Measurements from ENCODE around the gene ZBTB20. TPM values are rescaled to one million over a fixed set of nuclear protein-coding genes. Genes with fewer than 3 reads are reported as not detected.
"Not testable (repeated sequence)": the region's sequence is repeated elsewhere in the genome, so short reads cannot be mapped to it uniquely, and the experiment has no call there.

Gene ZBTB20
- total RNA-seq, 2 experiments from 2014 or later: 8.1 TPM

GRCh38 chr3:115146032-115146417 lies 1.1 kb downstream of the ZBTB20 start:
- DNase-seq: peak; percentile 56
- Mint-ChIP-seq H3K27me3 (ENCODE audit: low read depth) (no peaks in the 10 kb centered on the region), H3K27ac (peak overlapping the region; percentile 91), H3K4me1 (ENCODE audit: low read depth) (peaks cover 19% of the 10 kb centered on the region), H3K4me3 (peak overlapping the region; percentile 89), H3K36me3 (ENCODE audit: low read depth) (peaks cover 2% of the 10 kb centered on the region), H3K9me3 (ENCODE audit: insufficient read depth) (no peaks in the 10 kb centered on the region)
- ChIA-PET POLR2A (interaction anchor here (0.6 to 3.6 kb wide), 11 partner anchors 10 to 931 kb away, joined by 3 to 67 read pairs (median 3); no protein-coding TSS in a partner anchor), CTCF (interaction anchor here (1.0 to 3.6 kb wide), 10 partner anchors 20 to 643 kb away, joined by 3 to 48 read pairs (median 4); no protein-coding TSS in a partner anchor)
- ATAC-seq: no peak

GRCh38 chr3:115141033-115141757 lies 5.9 kb downstream of the ZBTB20 start:
- POLR2A ChIA-PET: no interaction called here
- Mint-ChIP-seq H3K27me3 (ENCODE audit: low read depth) (no peaks in the 10 kb centered on the region), H3K36me3 (ENCODE audit: low read depth) (peaks cover 2% of the 10 kb centered on the region), H3K27ac (no peak overlapping the region), H3K4me1 (ENCODE audit: low read depth) (peaks cover 15% of the 10 kb centered on the region), H3K9me3 (ENCODE audit: insufficient read depth) (no peaks in the 10 kb centered on the region), H3K4me3 (no peak overlapping the region)
- CTCF ChIA-PET: interaction anchor here (0.9 kb wide), 1 partner anchor 18 kb away, joined by 4 read pairs; no protein-coding TSS in a partner anchor
- no peak for DNase-seq
- no peak for ATAC-seq

GRCh38 chr3:115139072-115139471 lies 8.0 kb downstream of the ZBTB20 start:
- no peaks in the 10 kb centered on the region for H3K4me1 Mint-ChIP-seq (ENCODE audit: low read depth)
- peaks cover 2% of the 10 kb centered on the region for H3K36me3 Mint-ChIP-seq (ENCODE audit: low read depth)
- CTCF ChIA-PET: no interaction called here

GRCh38 chr3:115134648-115135347 lies 12.3 kb downstream of the ZBTB20 start:
- DNase-seq (no peak), ATAC-seq (no peak)
- ChIA-PET POLR2A (interaction anchor here (1.4 kb wide), 1 partner anchor 11 kb away, joined by 5 read pairs; no protein-coding TSS in a partner anchor), CTCF (interaction anchor here (1.1 kb wide), 1 partner anchor 41 kb away, joined by 4 read pairs; no protein-coding TSS in a partner anchor)
- no peaks in the 10 kb centered on the region for H3K4me1 Mint-ChIP-seq (ENCODE audit: low read depth)
- H3K27ac Mint-ChIP-seq: no peak overlapping the region
- H3K9me3 Mint-ChIP-seq (ENCODE audit: insufficient read depth): no peaks in the 10 kb centered on the region
- H3K27me3 Mint-ChIP-seq (ENCODE audit: low read depth): no peaks in the 10 kb centered on the region
- H3K36me3 Mint-ChIP-seq (ENCODE audit: low read depth): no peaks in the 10 kb centered on the region
- no peak overlapping the region for H3K4me3 Mint-ChIP-seq

More at GRCh38 chr3:115139072-115139471, 8.0 kb downstream of the ZBTB20 start:
- Mint-ChIP-seq H3K4me3 (no peak overlapping the region), H3K27ac (no peak overlapping the region), H3K9me3 (ENCODE audit: insufficient read depth) (no peaks in the 10 kb centered on the region), H3K27me3 (ENCODE audit: low read depth) (no peaks in the 10 kb centered on the region)
- no peak for DNase-seq
- no peak for ATAC-seq
- POLR2A ChIA-PET: no interaction called here

GRCh38 chr3:115127208-115127607 lies 19.9 kb downstream of the ZBTB20 start:
- Mint-ChIP-seq H3K36me3 (ENCODE audit: low read depth) (no peaks in the 10 kb centered on the region), H3K4me3 (no peak overlapping the region), H3K9me3 (ENCODE audit: insufficient read depth) (no peaks in the 10 kb centered on the region), H3K27ac (no peak overlapping the region), H3K27me3 (ENCODE audit: low read depth) (no peaks in the 10 kb centered on the region), H3K4me1 (ENCODE audit: low read depth) (no peaks in the 10 kb centered on the region)
- DNase-seq: no peak
- no peak for ATAC-seq
- CTCF ChIA-PET: no interaction called here
- POLR2A ChIA-PET: no interaction called here

GRCh38 chr3:115120597-115120996 lies 26.5 kb downstream of the ZBTB20 start:
- DNase-seq: no peak
- ChIA-PET POLR2A (no interaction called here), CTCF (no interaction called here)
- ATAC-seq: no peak
- no peaks in the 10 kb centered on the region for H3K27me3 Mint-ChIP-seq (ENCODE audit: low read depth)
- no peak overlapping the region for H3K27ac Mint-ChIP-seq
- no peaks in the 10 kb centered on the region for H3K4me1 Mint-ChIP-seq (ENCODE audit: low read depth)
- H3K4me3 Mint-ChIP-seq: no peak overlapping the region
- peaks cover 3% of the 10 kb centered on the region for H3K36me3 Mint-ChIP-seq (ENCODE audit: low read depth)
- peaks cover 9% of the 10 kb centered on the region for H3K9me3 Mint-ChIP-seq (ENCODE audit: insufficient read depth)

- CTCF ChIA-PET: no interaction called here
- H3K4me3 Mint-ChIP-seq: no peak overlapping the region
- POLR2A ChIA-PET: no interaction called here
- H3K9me3 Mint-ChIP-seq (ENCODE audit: insufficient read depth): no peaks in the 10 kb centered on the region
- H3K4me1 Mint-ChIP-seq (ENCODE audit: low read depth): no peaks in the 10 kb centered on the region
- H3K27me3 Mint-ChIP-seq (ENCODE audit: low read depth): no peaks in the 10 kb centered on the region
- no peaks in the 10 kb centered on the region for H3K36me3 Mint-ChIP-seq (ENCODE audit: low read depth)
- H3K27ac Mint-ChIP-seq: no peak overlapping the region
- ATAC-seq (no peak), DNase-seq (no peak)
Measured at GRCh38 chr3:115113367-115113766, 33.7 kb downstream of the ZBTB20 start.

- Mint-ChIP-seq H3K4me1 (ENCODE audit: low read depth) (no peaks in the 10 kb centered on the region), H3K36me3 (ENCODE audit: low read depth) (peaks cover 3% of the 10 kb centered on the region), H3K4me3 (no peak overlapping the region), H3K27ac (no peak overlapping the region), H3K9me3 (ENCODE audit: insufficient read depth) (no peaks in the 10 kb centered on the region), H3K27me3 (ENCODE audit: low read depth) (no peaks in the 10 kb centered on the region)
- ATAC-seq (no peak), DNase-seq (no peak)
- ChIA-PET POLR2A (no interaction called here), CTCF (interaction anchor here (1.7 kb wide), 1 partner anchor 10 kb away, joined by 3 read pairs; no protein-coding TSS in a partner anchor)
Measured at GRCh38 chr3:115111632-115112031, 35.5 kb downstream of the ZBTB20 start.

GRCh38 chr3:115110830-115111229 lies 36.3 kb downstream of the ZBTB20 start:
- Mint-ChIP-seq H3K27ac (no peak overlapping the region), H3K4me3 (no peak overlapping the region), H3K36me3 (ENCODE audit: low read depth) (peaks cover 3% of the 10 kb centered on the region), H3K4me1 (ENCODE audit: low read depth) (no peaks in the 10 kb centered on the region), H3K27me3 (ENCODE audit: low read depth) (no peaks in the 10 kb centered on the region), H3K9me3 (ENCODE audit: insufficient read depth) (no peaks in the 10 kb centered on the region)
- CTCF ChIA-PET: interaction anchor here (1.7 kb wide), 1 partner anchor 9 kb away, joined by 3 read pairs; no protein-coding TSS in a partner anchor
- ATAC-seq (no peak), DNase-seq (no peak)
- POLR2A ChIA-PET: interaction anchor here (0.7 kb wide), 1 partner anchor 10 kb away, joined by 4 read pairs; no protein-coding TSS in a partner anchor

GRCh38 chr3:115110066-115110465 lies 37.0 kb downstream of the ZBTB20 start:
- H3K36me3 Mint-ChIP-seq (ENCODE audit: low read depth); CTCF ChIA-PET; H3K27ac Mint-ChIP-seq; H3K27me3 Mint-ChIP-seq (ENCODE audit: low read depth); ATAC-seq; H3K9me3 Mint-ChIP-seq (ENCODE audit: insufficient read depth); H3K4me1 Mint-ChIP-seq (ENCODE audit: low read depth); DNase-seq; H3K4me3 Mint-ChIP-seq: not testable (repeated sequence)
- POLR2A ChIA-PET: interaction anchor here (0.7 kb wide), 1 partner anchor 9 kb away, joined by 4 read pairs; no protein-coding TSS in a partner anchor

- DNase-seq (no peak), ATAC-seq (no peak)
- H3K27me3 Mint-ChIP-seq (ENCODE audit: low read depth): no peaks in the 10 kb centered on the region
- no peak overlapping the region for H3K27ac Mint-ChIP-seq
- ChIA-PET CTCF (no interaction called here), POLR2A (no interaction called here)
- no peaks in the 10 kb centered on the region for H3K9me3 Mint-ChIP-seq (ENCODE audit: insufficient read depth)
- H3K4me1 Mint-ChIP-seq (ENCODE audit: low read depth): no peaks in the 10 kb centered on the region
- peaks cover 10% of the 10 kb centered on the region for H3K36me3 Mint-ChIP-seq (ENCODE audit: low read depth)
- H3K4me3 Mint-ChIP-seq: no peak overlapping the region
Measured at GRCh38 chr3:115108614-115109013, 38.5 kb downstream of the ZBTB20 start.

- CTCF ChIA-PET: interaction anchor here (1.0 to 2.9 kb wide), 4 partner anchors 11 to 715 kb away, joined by 3 to 12 read pairs (median 8); no protein-coding TSS in a partner anchor
- peaks cover 19% of the 10 kb centered on the region for H3K4me1 Mint-ChIP-seq (ENCODE audit: low read depth)
Measured at GRCh38 chr3:115102046-115102445, 45.0 kb downstream of the ZBTB20 start.

More at GRCh38 chr3:115102046-115102445, 45.0 kb downstream of the ZBTB20 start:
- Mint-ChIP-seq H3K27me3 (ENCODE audit: low read depth) (no peaks in the 10 kb centered on the region), H3K4me3 (no peak overlapping the region), H3K36me3 (ENCODE audit: low read depth) (peaks cover 8% of the 10 kb centered on the region), H3K9me3 (ENCODE audit: insufficient read depth) (no peaks in the 10 kb centered on the region), H3K27ac (no peak overlapping the region)
- POLR2A ChIA-PET: no interaction called here
- ATAC-seq (no peak), DNase-seq (no peak)
